Measurements from ENCODE around the gene FLYWCH2. TPM values are rescaled to one million over a fixed set of nuclear protein-coding genes. Genes with fewer than 3 reads are reported as not detected.

FLYWCH2 gene
- total RNA-seq, 4 donors from 2014 or later = 40.8 to 61.3 (median 53.1) TPM

DNA sequence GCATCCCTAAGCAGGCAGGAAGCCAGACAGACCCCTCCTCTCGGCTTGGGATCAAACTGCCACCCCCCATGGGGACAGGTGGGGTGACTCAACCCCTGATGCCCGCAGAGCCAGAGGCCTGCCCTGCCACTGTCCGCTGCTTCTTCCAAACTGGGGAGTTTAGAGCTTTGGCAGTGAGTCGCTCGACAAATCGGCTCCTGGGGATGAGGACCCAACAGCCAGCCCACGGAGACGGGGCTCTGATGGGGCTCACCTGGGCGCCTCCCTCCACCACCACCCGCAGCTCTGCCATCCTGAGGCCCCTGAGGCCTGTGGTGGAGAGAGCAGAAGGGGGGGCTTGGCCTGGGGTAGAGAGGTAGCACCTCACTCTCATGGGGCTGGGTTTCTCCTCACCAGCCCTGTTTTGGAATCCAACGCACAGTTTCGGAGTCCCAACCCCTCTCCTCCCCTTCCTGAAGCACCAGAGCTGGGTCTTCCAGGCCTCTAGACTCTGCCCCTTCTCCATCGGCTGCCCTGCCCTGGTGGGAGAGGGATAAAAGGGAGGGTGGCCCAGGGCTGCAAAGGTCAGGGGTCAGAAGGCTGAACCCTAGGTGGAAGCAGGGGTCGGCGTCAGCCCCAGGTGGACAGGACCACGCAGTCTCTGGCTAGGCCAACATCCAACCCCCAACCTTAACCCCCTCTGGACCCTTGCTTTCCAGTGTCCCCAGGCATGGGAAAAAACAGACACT is 30.8 kb upstream of the FLYWCH2 start:
- no peaks in the 10 kb centered on the region for H3K27me3 ChIP-seq
- H3K27ac ChIP-seq = no peak overlapping the region
- TF ChIP-seq, protein P1, sequence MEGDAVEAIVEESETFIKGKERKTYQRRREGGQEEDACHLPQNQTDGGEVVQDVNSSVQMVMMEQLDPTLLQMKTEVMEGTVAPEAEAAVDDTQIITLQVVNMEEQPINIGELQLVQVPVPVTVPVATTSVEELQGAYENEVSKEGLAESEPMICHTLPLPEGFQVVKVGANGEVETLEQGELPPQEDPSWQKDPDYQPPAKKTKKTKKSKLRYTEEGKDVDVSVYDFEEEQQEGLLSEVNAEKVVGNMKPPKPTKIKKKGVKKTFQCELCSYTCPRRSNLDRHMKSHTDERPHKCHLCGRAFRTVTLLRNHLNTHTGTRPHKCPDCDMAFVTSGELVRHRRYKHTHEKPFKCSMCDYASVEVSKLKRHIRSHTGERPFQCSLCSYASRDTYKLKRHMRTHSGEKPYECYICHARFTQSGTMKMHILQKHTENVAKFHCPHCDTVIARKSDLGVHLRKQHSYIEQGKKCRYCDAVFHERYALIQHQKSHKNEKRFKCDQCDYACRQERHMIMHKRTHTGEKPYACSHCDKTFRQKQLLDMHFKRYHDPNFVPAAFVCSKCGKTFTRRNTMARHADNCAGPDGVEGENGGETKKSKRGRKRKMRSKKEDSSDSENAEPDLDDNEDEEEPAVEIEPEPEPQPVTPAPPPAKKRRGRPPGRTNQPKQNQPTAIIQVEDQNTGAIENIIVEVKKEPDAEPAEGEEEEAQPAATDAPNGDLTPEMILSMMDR (IDR thresholded peaks at IDR 0.05) = no peak
- TF ChIP-seq POLR2A (IDR thresholded peaks at IDR 0.05) = no peak
- H3K4me1 ChIP-seq = no peaks in the 10 kb centered on the region
- peak in 2 of 3 donors; percentile 28 to 39 for DNase-seq
- H3K9me3 ChIP-seq = no peaks in the 10 kb centered on the region
- no peaks in the 10 kb centered on the region for H3K36me3 ChIP-seq
- no peak overlapping the region for H3K4me3 ChIP-seq

DNA sequence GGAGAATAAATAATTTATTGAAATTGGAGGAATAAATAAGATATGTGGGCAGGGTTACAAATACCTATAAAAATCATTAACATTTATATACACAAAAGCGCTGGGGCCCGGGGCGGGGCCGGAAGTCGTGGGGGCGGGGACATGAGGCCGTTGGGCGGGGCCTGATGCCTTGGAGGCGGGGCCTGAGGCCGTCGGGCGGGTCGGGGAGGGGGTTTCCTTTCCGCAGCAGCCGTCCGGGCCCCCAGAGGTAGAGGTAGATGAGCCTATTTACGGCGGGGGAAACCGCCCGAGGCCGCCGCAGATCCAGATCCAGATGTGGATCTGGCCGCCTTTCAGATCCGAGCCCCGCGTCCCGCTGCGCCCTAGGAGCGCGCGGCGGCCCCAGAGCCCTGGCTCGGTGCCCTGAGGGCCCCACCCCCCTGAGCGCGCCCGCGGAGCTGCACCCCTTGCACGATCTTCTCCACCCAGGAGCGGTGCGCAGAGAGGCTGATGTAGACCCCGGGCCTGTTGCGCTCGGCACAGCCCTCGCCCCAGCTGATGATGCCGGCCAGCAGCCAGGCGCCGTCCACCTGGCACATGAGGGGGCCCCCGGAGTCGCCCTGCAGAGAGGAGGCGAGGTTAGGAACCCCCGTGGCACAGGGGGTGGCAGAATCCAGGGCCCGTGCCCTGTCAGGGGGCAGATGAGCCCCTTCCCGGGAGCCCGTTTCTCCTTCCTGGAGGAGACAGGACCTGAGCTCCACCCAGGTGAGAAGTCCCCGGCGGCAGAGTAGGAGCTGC is 30.1 kb upstream of the FLYWCH2 start:
- no peaks in the 10 kb centered on the region for H3K27me3 ChIP-seq
- peak in 2 of 3 donors; percentile 29 to 30 for DNase-seq
- peaks cover 0 to 6% (median 0%) of the 10 kb centered on the region in 4 donors for H3K4me1 ChIP-seq
- no peak overlapping the region for H3K4me3 ChIP-seq
- H3K36me3 ChIP-seq = no peaks in the 10 kb centered on the region
- no peak overlapping the region for H3K27ac ChIP-seq
- H3K9me3 ChIP-seq = no peaks in the 10 kb centered on the region
- TF ChIP-seq, protein P1 (IDR thresholded peaks at IDR 0.05) = no peak
- no peak for TF ChIP-seq POLR2A (IDR thresholded peaks at IDR 0.05)

DNA sequence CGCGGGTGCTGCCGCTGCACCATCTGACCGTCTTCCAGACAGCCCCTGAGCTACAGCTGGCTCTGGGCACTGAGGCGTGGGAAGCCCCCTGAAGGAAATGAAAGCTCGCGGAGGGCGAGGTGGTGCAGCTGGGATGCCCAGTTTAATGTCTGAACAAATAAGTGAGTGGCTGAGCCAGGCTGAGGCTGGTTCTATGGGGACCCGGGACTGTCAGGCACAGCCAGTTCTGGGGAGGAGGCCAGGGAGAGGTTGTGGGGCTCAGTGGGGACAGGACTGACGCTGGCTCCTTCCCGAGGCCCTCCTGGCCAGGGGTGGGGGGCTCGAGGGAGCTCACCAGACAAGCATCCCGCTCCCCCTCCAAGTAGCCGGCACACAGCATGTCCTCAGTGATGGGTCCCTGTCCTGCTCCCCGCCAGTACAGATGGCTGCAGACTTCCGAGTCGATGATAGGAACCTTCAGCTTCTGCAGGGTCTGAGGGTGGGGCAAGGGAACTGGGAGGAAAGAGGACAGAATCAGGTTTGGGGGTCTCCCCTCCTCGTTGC is 29.4 kb upstream of the FLYWCH2 start:
- no peak for DNase-seq
- H3K4me3 ChIP-seq = no peak overlapping the region
- H3K27me3 ChIP-seq = no peaks in the 10 kb centered on the region
- no peak for TF ChIP-seq POLR2A (IDR thresholded peaks at IDR 0.05)
- TF ChIP-seq, protein P1 (IDR thresholded peaks at IDR 0.05) = no peak
- H3K9me3 ChIP-seq = no peaks in the 10 kb centered on the region
- H3K4me1 ChIP-seq = peaks cover 0 to 13% (median 0%) of the 10 kb centered on the region in 4 donors
- no peak overlapping the region for H3K27ac ChIP-seq
- no peaks in the 10 kb centered on the region for H3K36me3 ChIP-seq

DNA sequence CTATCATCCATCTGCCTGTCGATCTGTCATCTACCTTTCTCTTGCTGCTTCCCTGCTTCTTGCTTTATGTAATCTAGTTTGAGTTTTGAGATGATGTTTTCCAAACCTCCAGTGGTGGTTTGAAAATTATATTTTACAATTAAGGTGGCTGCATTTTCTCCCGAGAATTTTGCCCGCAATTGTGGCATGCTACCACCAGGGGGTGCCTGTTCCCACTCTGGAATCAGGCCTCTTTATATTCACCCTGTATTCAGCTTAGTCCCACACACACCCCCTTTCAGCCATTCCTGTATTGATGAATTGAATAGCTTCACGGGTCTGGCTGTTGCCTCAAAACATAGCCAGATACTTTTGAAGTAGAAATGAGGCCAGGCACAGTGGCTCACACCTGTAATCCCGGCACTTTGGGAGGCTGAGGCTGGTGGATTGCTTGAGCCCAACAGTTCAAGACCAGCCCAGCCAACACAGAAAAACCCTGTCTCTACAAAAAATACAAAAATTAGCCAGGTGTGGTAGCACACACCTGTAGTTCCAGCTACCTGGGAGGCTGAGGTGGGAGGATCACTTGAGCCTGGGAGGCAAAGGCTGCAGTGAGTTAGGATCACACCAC is 28.2 kb upstream of the FLYWCH2 start:
- Histone ChIP-seq H3K9me3 (no peaks in the 10 kb centered on the region), H3K36me3 (no peaks in the 10 kb centered on the region), H3K4me1 (peaks cover 0 to 13% (median 0%) of the 10 kb centered on the region in 4 donors), H3K4me3 (no peak overlapping the region), H3K27me3 (no peaks in the 10 kb centered on the region), H3K27ac (no peak overlapping the region)
- no peak for DNase-seq
- TF ChIP-seq, protein P1 (IDR thresholded peaks at IDR 0.05) = peak in 4 of 6 experiments; percentile 23 to 52 (median 43)
- TF ChIP-seq POLR2A (IDR thresholded peaks at IDR 0.05) = no peak

DNA sequence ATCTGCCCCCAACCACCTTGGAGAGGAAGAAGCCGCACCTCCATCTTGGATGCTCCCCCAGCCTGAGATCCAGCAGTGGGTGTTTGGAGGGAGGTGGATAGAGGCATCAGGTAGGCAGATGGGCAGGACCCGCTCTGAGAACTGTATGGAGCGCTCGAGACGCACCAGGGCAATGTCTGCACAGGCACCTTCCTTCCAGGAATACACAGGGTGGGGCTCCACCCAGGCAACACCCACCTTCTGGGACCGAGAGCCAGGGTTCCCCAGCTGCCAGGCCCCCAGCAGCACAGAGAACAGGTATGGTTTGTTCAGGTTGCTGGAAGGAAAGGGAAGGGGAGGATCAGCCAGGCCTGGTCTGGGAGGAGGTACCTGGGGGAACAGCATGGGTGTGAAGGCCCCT is 27.5 kb upstream of the FLYWCH2 start:
- Histone ChIP-seq H3K27me3 (no peaks in the 10 kb centered on the region), H3K36me3 (no peaks in the 10 kb centered on the region), H3K4me3 (no peak overlapping the region), H3K4me1 (peaks cover 0 to 13% (median 0%) of the 10 kb centered on the region in 4 donors), H3K9me3 (no peaks in the 10 kb centered on the region), H3K27ac (no peak overlapping the region)
- no peak for TF ChIP-seq POLR2A (IDR thresholded peaks at IDR 0.05)
- TF ChIP-seq, protein P1 (IDR thresholded peaks at IDR 0.05) = no peak
- no peak for DNase-seq

Measured in Peyer's patch (tissue), 4 donors.